OCI-LY3 (cell line): Measurements from ENCODE around the gene NIN.

Experiments used
- EZH2phosphoT487 ChIP-seq: fragments of 200-600 bp; shearing (Covaris generic); IDR thresholded peaks from 2 replicates; pipeline ENCODE4 v1.6.1; 2018; ENCODE audit warnings: antibody characterized with exemption, mixed run types, low read depth
- TF ChIP-seq, protein P1 (sequence below): fragments of 200-600, 300-600 bp; sonication (generic); IDR thresholded peaks from 2 replicates; pipeline ENCODE4 v1.5.1; 2014; ENCODE audit warnings: antibody characterized with exemption, low read length, low read depth

DNA sequence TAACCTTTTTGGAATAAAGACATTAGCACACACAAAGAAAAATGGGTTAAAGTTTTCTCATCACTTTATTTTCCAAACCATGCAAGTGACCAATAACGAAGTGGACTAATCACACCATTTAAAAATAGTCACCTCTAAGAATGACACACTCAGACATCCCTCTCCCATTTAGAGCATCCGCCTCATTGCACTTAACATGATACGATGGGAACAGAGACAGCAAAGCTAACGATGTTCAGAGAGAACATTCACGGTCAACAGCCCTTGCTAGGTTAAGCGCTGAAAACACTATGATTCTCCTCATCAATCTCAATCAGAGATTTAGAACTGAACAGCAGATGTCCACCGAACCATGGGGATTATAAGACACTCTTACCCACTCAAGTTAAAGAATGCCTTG, 35.8 kb downstream of the NIN start:
- TF ChIP-seq, protein P1, sequence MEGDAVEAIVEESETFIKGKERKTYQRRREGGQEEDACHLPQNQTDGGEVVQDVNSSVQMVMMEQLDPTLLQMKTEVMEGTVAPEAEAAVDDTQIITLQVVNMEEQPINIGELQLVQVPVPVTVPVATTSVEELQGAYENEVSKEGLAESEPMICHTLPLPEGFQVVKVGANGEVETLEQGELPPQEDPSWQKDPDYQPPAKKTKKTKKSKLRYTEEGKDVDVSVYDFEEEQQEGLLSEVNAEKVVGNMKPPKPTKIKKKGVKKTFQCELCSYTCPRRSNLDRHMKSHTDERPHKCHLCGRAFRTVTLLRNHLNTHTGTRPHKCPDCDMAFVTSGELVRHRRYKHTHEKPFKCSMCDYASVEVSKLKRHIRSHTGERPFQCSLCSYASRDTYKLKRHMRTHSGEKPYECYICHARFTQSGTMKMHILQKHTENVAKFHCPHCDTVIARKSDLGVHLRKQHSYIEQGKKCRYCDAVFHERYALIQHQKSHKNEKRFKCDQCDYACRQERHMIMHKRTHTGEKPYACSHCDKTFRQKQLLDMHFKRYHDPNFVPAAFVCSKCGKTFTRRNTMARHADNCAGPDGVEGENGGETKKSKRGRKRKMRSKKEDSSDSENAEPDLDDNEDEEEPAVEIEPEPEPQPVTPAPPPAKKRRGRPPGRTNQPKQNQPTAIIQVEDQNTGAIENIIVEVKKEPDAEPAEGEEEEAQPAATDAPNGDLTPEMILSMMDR: no peak
- no peak for TF ChIP-seq EZH2phosphoT487
